Measurements from ENCODE around the gene GLS. TPM values are rescaled to one million over a fixed set of nuclear protein-coding genes. Genes with fewer than 3 reads are reported as not detected.
A peak's percentile ranks its signal among the peaks of the same experiment; 100 is the strongest.

Gene GLS
- total RNA-seq, 1 donor, result 588 TPM

- Histone ChIP-seq H3K9me3 (ENCODE audit: low read depth, low read length) (no peaks in the 10 kb centered on the region), H4K20me1 (ENCODE audit: insufficient read depth, low read length) (no peaks in the 10 kb centered on the region), H3K4me1 (ENCODE audit: insufficient read depth, low read length) (peaks cover 75% of the 10 kb centered on the region), H2AFZ (ENCODE audit: low read length) (no peak overlapping the region), H3K4me2 (ENCODE audit: insufficient read depth, low read length) (no peak overlapping the region), H3K27ac (ENCODE audit: low read depth, low read length) (no peak overlapping the region), H3K79me2 (ENCODE audit: insufficient read depth, low read length) (no peaks in the 10 kb centered on the region), H3K4me3 (ENCODE audit: insufficient read depth, low read length) (no peak overlapping the region), H3K27me3 (ENCODE audit: insufficient read depth, low read length) (no peaks in the 10 kb centered on the region), H3K36me3 (ENCODE audit: insufficient read depth, low read length) (no peaks in the 10 kb centered on the region)
- TF ChIP-seq CTCF (IDR thresholded peaks at IDR 0.05; ENCODE audit: extremely low read depth, low read depth, low read length), result no peak
- no peak for DNase-seq (ENCODE audit: insufficient read length, low spot score, missing footprints)
Observed at GRCh38 chr2:190840569-190841172, 40.0 kb upstream of the GLS start.

- Histone ChIP-seq H3K27me3 (ENCODE audit: insufficient read depth, low read length) (no peaks in the 10 kb centered on the region), H4K20me1 (ENCODE audit: insufficient read depth, low read length) (no peaks in the 10 kb centered on the region), H3K79me2 (ENCODE audit: insufficient read depth, low read length) (no peaks in the 10 kb centered on the region), H3K4me2 (ENCODE audit: insufficient read depth, low read length) (peak overlapping the region; percentile 21), H2AFZ (ENCODE audit: low read length) (no peak overlapping the region), H3K9me3 (ENCODE audit: low read depth, low read length) (no peaks in the 10 kb centered on the region), H3K4me1 (ENCODE audit: insufficient read depth, low read length) (peaks cover 69% of the 10 kb centered on the region), H3K27ac (ENCODE audit: low read depth, low read length) (peak overlapping the region; percentile 46), H3K36me3 (ENCODE audit: insufficient read depth, low read length) (no peaks in the 10 kb centered on the region), H3K4me3 (ENCODE audit: insufficient read depth, low read length) (no peak overlapping the region)
- no peak for TF ChIP-seq CTCF (IDR thresholded peaks at IDR 0.05; ENCODE audit: extremely low read depth, low read depth, low read length)
- DNase-seq (ENCODE audit: insufficient read length, low spot score, missing footprints), result peak; percentile 79
Observed at GRCh38 chr2:190841707-190842505, 38.7 kb upstream of the GLS start.

GRCh38 chr2:190842606-190843104 lies 38.0 kb upstream of the GLS start:
- TF ChIP-seq CTCF (IDR thresholded peaks at IDR 0.05; ENCODE audit: extremely low read depth, low read depth, low read length), result no peak
- Histone ChIP-seq H3K4me1 (ENCODE audit: insufficient read depth, low read length) (peaks cover 67% of the 10 kb centered on the region), H3K79me2 (ENCODE audit: insufficient read depth, low read length) (no peaks in the 10 kb centered on the region), H4K20me1 (ENCODE audit: insufficient read depth, low read length) (no peaks in the 10 kb centered on the region), H3K9me3 (ENCODE audit: low read depth, low read length) (no peaks in the 10 kb centered on the region), H3K27ac (ENCODE audit: low read depth, low read length) (peak overlapping the region; percentile 35), H3K4me3 (ENCODE audit: insufficient read depth, low read length) (no peak overlapping the region), H3K36me3 (ENCODE audit: insufficient read depth, low read length) (no peaks in the 10 kb centered on the region), H3K27me3 (ENCODE audit: insufficient read depth, low read length) (no peaks in the 10 kb centered on the region), H2AFZ (ENCODE audit: low read length) (no peak overlapping the region), H3K4me2 (ENCODE audit: insufficient read depth, low read length) (peak overlapping the region; percentile 21)
- DNase-seq (ENCODE audit: insufficient read length, low spot score, missing footprints), result no peak

Data from osteoblast (primary cell).